ENCODE results near the gene SARDH.

SARDH gene

DNA sequence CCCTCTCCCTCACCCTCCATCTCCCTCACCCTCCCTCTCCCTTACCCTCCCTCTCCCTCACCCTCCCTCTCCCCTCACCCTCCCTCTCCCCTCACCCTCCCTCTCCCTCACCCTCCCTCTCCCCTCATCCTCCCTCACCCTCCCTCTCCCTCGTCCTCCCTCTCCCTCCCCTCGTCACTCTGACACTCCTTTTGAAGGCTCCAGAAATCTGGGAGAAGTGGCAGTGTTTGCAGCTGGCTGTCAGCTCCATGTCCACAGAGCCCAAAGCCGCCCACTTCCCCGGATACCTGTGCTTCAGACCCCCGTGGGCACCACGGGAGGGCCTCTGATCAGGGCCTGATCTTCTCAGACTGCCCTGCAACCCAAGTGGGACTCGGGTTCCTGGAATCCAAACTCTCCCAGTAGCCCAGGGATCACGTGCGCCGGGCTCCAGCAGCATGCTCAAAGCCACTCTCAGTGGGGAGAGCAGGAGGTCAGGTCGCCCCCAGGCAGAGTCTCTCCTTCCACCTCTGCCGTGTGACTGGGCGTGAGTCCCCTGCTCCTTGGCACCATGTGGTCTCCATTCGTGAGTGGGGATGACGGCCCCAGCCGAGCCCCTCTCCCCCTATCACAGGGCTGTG lies 68.9 kb downstream of the SARDH start:
- no peak for DNase-seq (ENCODE audit: low read depth in 2 of 2)

DNA sequence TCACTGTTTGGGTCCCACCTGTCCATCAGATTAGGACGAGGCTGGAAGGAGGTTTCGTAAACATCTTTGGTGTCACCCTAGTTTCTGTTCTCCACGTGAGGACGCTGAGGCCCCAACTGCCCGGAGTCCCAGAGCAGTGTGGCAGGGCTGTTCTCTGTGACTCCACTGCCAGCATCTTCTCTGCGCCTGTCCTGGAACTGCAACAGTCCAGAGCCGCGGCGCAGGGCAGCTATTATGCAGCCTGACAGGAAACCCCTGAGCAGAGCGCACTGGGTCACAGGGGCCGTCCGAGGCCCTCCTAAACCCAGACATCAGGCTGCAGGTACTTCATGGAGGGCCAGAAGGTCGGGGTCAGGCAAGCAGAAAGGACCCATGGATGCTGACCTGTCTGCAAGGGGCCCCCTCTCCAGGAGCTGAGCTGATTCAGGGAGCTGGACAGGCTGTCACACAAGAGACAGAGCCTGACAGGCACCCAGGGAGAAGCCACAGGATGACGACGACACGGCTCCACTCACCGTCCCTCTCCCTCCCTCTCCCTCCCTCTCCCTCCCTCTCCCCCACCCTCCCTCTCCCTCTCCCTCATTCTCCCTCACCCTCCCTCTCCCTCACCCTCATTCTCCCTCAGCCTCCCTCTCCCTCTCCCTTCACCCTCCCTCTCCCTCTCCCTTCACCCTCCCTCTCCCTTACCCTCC lies 70.2 kb downstream of the SARDH start:
- DNase-seq (ENCODE audit: low read depth in 2 of 2) = no peak

DNA sequence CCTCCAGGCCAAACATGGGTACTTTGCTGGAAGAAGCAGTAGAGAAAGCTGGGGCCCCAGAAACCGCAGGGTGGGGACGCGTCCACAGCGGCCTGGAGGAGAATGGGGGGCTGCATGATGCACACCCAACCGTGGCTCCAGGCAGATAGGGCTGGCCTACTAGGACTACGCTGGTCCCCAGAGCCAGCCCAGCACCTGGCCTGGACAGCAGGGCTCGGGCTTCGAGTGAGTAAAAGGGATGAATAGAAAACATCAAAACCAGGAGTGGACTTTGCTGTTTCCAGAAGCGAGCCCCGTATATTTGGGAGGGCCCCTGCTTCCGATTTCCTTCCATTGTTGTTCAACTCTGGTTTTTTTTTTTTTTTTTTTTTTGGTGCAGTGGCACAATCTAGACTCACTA lies 71.3 kb downstream of the SARDH start:
- no peak for DNase-seq (ENCODE audit: low read depth in 2 of 2)

DNA sequence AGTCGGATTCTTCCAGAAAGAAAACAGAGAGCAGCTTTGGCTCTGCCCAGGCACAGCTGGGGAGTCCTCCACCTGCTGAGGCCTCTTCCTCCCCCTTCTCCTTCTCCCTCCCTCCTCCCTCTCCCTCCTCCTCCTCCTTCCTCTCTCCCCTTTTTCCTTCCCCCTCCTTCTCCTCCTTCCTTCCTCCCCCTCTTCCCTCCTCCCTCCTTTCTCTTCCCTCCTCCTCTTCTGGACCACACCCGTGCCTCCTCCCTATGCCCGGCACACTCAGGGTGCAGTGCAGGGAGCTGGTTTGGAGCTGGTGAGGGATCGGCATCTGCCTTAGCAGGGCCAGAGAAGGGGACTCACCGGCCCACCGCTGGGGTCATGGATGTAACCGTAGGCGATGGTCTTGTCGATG lies 71.8 kb downstream of the SARDH start:
- DNase-seq (ENCODE audit: low read depth in 2 of 2) = no peak

DNA sequence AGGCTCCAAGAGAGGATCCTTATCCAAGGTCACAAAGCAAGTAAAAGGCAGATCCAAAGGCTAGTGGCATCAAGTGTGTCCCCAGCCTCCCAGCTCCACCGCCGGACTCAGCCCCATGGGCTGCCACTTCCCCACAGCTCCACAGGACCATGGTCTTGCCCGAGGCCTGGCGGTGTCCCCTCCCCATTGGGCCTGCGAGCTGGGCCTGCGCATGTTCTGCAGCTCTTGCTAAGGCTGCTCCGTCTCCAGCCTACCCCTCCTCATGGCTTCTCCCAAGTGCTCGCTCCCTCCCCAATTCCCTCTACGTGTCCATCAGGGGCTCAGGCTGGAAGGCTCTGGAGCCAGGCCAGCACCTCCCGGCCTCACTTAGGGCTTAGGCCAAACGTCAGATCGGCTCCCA lies 72.6 kb downstream of the SARDH start:
- DNase-seq (ENCODE audit: low read depth in 2 of 2) = no peak

DNA sequence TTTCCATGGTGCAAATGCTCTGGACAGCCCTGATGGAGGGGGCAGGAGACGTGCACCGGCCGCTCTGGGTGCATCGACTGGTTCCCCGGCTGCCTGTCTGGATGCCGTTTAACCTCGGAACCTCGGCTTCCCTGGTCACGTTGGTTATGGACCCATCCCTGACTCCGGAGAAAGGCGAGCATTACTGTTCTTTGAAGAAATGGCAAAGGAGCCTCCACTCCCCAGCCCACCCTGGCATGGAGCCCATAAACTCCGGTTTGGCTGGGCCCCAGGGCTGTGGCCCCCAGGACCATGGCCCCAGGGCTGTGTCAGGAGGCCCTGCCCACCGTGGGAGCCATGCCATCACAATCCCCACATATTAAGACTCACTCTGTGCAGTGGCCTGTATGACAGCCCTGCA lies 73.1 kb downstream of the SARDH start:
- no peak for DNase-seq (ENCODE audit: low read depth in 2 of 2)

DNA sequence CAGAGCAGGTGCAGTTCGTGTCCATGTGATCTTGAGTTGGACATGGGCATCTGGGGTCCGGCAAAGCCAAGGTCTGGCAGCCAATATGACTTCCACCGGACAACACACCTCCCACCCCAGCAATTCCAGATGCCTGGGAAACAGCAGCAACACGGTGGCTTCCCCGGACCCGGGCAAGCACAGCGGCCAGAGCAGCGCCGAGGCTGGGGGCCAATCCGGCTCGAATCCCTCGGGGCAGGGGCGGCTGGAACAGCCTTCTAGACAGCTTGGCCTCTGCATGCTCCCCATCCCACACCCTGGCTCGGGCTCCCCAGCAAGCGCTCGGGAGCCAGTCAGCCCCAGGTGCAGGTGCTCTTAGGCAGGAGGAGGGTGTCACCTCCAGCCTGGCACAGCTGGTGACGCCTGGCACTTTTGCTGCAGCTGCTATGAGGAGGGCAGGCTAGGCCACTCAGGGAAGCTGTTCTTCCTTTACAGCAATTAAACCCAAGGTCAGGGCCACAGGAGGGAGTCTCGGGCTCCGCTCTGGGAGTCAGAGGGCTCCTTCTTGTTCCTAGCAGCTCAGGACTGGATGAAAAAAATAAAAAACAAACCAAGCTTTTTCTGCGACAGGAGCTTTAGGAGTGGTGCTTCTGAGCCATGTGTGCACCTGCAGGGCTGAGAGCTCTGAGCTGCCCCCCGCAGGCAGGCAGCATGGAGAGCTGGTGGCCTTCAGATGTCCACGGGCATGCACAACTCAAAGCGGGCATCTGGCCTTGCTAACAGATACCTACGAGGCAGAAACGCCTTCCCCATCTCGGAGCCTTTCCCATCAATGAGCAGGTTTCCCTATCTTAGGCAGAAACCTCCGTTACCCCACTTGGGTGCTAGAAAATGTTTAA lies 73.7 kb downstream of the SARDH start:
- DNase-seq (ENCODE audit: low read depth in 2 of 2) = no peak

DNA sequence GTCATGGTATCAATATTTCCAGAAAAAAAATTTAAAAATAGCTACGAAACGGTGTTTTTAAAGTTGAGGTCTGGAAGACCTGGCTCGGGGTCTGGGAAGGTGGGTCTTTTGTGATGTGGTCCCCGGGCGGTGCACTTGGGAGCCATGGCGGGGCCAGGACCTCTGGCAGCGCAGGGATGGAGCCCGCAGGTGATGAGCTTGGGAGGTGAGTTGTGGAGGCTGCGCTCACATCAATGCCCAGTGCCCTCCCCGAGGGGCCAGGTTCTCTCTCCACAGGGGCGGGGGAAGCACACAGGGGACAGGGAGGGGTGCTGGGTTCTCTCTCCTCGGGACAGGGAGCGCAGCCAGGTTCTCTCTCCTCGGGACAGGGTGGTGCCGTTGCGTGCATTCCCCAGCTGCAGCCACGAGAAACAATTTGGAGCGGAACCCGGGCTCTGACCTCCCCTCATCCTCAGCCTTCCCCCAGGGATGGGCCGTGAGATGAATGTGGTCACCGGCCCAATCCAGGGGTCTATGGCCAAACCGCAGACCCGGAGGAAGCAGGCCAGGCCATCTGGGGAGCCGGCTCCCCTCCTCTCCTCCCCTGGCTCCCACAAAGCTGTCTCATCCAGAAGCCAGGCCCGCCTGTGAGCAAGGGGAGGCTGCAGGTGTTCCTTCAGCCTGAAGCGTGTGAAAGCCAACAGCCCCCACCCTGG lies 76.2 kb downstream of the SARDH start:
- DNase-seq (ENCODE audit: low read depth in 2 of 2) = no peak

DNA sequence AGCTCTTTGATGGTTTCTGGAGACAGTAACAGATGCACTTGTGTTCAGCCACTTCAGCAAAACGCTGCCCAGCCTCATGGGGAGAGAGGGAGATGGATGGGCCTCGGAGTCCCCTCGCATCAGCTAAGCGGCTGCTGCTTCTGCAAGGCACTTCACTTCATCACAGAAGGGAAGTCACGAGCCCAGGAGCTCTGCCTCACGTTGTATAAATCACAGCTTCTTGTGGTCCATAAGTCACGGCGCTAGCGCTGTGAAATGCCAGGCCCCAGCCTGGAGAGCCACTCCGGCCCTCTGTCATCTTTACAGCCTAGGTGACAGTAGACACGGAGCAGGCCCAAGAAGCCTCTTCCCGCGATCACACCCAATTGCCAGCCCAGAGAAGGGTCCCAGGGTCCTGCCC lies 78.6 kb downstream of the SARDH start:
- DNase-seq (ENCODE audit: low read depth in 2 of 2) = no peak

DNA sequence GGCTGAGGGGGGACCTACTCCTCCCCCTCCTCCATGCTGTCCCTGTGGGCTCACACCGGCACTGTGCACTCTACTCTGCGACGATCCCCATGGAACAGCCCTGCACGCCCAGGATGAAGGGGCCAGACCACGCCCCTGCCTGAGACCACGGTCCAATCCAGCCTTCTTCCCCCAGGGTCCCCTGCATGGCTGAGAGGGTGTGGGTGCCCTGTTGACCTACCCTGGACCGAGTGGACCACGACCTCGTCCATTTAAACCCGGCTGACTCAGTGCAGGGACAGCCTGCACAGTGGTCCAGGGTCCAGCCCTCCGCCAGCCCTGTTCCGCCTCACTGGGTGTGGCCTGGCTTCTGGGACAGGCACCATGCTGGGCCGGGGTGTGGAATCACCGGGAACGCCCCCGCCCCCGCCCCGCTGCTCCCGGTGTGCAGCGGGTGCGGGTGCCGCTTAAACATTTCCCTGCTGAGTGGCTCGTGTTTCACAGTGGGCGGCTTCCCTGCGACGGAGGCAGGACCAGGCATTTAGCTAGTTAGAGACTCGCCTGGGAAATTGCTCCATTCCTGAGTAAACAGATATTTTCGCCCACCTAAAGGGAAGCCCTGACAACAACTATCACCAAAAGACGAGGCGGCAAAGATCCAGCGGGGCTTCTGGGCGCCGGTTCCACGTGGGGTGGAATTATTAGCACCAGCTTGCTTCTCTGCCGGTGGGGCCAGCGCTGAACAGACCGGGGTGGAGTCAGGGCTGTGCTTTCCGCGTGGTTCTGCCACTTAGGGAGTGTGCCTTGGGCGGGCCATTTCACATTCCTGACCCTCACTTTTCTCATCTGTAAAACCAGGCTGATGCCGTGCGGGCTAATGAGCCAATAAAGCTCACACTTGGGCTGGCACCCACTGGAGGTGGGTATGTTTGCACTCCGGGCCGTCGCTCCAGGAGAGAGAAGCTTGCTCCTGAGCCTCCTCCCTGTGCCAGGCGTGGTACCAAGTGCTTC lies 79.4 kb downstream of the SARDH start:
- DNase-seq (ENCODE audit: low read depth in 2 of 2) = no peak

DNA sequence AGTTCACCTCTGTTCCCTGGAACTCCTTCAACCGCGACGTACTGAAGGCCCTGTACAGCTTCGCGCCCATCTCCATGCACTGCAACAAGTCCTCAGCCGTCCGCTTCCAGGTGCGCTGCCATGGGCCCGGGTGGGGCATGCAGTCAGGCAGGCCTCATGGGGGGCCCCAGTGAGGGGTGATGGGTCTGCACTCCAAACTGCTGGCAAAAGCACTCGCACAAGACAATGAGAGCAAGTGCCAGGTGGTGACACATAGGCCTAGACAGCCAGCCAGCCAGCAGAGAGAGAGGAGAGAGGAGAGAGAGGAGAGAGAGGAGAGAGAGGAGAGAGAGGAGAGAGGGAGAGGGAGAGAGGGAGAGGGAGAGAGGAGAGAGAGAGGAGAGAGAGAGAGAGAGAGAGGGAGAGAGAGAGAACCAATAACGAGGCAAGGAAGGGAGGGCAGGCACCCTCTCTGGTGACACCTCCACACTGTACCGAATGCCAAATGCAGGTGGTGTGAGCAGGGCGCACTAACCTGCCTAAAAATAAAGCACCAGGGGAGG lies 81.0 kb downstream of the SARDH start:
- no peak for DNase-seq (ENCODE audit: low read depth in 2 of 2)

DNA sequence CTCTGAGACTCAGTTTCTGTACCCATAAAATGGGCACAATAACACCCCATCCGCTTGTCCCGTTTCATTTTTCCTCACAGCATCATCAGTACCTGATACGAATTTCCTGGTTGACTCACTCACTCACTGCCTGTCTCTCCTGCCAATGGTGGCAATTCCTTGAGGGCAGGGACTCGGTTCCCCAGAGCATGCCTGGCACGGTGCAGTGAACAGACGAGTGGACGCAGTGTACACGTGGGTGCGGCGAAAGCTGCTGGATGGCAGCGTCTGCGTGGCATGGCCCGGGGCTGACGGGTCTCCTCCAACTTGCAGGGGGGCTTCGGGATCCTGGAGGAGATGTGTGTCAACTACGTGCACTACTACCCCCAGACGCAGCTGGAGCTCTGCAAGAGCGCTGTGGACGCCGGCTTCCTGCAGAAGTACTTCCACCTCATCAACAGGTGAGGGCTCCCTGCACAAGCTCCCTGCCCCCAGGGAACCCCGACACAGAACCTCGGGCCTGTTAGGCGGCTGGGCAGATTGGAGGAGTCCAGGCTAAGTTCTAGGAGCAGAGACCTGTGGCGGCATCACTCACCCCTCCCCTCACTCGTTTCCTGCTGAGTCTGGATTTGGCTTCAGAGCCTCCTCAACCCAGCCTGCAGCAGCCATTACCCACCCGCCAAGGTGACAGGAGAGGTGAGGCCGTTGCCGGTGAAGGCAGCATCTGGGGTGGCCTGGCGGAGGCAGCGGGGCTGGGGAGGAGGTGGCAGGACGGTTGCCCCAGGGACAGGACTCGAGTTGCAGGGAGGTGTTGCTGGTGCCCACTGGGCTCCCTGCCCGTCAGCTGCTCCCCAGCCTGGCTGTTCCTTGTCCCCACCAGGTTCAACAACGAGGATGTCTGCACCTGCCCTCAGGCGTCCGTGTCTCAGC lies 81.7 kb downstream of the SARDH start:
- peak in 1 of 2 donors; percentile 1 for DNase-seq (ENCODE audit: low read depth in 2 of 2)

DNA sequence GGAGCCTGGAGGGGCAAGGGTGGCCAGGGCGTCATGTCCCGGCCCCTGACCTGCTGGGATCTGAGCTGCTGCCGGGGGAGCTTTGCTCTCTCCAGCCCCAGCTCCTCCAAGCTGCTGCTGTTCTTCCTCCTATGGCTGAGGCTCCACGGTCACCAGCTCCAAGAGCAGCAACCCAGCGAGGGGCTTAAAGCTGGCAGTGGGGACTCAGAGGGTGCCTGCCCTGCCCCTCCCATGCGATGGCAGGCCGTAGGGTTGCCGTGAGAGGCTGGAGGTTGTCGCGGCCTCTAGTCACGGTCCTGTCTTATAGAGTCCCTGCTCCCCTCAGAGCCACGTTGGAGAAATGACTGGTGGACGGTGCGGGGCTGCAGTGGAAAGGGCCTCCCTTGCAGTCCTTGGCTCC lies 82.5 kb downstream of the SARDH start:
- DNase-seq (ENCODE audit: low read depth in 2 of 2) = no peak

DNA sequence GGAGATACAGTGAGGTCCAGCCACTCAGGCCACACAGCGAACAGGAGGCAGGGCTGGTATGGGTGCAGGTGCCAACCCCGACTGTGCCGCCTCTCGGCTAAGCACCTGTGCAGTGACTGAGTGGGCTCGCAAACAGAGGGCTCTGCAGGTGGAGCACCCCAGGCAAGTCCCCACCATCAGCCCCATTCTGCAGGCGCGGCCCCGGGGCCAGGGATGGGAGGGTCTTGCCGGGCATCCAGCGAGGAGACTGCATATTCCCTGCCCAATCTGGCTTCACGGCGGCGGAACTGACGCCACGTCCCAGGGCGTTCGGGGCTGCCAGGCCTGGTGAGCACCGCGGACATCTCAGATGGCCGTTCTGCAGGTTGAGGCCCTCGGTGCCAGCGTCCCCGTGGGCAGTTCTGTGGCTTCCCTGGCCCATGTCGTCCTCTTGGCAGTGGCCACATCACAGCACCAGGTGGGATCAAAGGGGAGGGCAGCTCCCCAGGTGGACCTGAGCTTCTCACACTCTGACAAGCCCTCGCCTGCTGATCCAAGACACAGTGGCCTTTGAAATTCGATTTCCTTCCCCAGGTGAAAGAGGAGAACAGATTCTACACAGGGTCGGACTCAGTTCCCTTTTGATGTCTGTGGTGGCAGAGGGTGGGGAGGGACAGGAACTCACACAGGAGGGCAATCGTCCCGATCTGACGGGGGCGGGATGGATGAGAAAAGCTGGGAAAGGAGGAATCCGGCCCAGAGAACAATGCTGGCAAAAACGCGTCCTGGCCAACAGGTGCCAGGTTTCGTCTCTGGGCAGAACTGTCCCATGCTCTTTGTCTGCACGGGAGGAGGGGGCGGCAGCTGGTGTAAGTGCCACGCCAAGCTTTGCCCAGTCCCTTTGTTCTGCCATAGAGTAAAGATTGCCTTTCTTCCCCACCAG lies 83.2 kb downstream of the SARDH start:
- no peak for DNase-seq (ENCODE audit: low read depth in 2 of 2)

DNA sequence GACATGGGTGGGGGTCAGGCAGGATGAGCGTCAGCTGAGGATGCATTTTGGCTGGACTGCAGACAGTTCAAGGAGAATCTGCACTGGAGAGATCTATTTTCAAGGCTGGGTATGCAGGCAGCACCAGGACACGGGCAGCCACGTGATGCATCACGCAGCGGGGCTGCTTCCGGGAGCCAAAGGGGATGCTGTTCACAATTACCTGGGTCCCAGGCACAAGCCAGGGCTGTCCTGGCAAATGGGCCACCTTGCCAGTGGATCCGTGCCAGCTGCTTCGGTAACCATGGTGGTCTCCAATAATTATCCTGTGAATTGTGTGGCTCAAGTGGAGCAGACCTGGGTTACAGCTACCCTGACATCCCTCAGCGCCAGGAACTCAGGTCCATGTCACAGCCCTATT lies 84.5 kb downstream of the SARDH start:
- DNase-seq (ENCODE audit: low read depth in 2 of 2) = no peak

DNA sequence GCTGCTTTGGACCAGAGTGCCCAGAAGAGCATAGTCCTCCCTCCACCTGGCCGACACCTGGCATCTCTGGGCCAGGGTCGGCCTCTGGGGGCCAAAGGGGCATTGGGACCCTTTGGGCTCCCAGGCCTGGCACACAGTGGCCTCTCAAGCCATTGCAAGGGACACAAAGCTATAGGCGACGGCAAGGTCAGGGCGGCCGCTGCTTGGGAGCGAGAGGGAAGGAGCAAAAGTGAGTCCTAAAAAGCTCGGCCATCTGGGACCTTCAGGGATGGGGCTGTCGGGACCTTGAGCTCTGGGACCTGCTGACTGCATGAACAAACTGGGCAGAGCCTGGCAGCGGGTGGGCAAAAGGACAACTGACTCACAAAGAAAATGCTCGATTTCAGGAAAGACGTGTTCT lies 88.1 kb downstream of the SARDH start:
- no peak for DNase-seq (ENCODE audit: low read depth in 2 of 2)

DNA sequence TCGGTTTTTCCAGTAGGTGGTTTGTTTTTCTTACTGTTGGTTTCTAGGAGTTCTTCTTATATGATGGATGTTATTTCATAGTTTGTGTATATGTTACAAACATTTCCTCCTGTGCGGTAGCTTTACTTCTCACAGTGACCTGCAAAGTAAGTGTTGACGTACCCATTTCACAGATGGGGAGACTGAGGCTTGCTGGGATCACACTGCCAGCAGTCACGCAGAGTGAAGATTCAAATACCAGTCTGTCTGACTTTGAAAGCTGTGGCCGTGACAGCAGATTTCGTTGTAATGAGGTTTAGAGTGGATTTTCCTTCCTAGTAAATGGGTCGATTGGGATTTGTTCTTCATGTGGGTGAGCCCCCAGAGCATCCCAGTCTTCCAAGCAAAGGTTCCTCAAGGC lies 89.0 kb downstream of the SARDH start:
- no peak for DNase-seq (ENCODE audit: low read depth in 2 of 2)

DNA sequence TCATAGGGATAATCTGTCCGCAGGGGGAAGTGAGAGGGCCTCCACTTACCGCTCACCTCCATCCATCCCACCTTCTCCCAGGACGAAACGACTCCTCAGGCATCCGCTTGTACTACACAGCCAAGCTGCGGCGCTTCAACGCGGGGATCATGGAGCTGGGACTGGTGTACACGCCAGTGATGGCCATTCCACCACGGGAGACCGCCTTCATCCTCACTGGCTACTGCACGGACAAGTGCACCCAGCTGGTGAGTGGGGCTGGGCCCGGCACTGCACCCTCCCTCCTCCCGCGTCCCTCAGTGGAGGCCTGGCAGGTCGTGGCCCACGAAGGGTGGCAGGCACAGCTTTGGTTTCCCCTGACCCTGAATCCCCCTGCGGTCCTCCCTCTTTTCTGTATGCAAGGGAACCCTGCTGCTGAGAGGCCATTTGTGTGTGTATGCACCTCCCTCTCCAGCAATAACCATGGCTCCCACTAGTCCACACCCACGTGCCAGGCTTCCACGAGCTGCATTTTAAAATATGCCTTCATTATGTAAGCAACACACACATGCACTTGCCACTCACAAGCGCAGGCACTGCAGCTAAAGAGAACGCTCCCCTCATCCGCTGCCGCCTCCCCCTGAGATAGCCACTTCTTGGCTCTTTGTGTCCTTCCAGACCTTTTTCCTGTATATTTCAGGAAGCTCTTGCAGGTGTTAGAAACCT lies 90.2 kb downstream of the SARDH start:
- DNase-seq (ENCODE audit: low read depth in 2 of 2) = no peak
